22Rv1 (cell line): ENCODE data around the gene ADORA1.

Source experiments
- CTCF ChIP-seq: fragments of 450-650 bp; IDR thresholded peaks from 2 replicates; pipeline ENCODE4 v1.5.1; 2017; ENCODE audit warnings: mild to moderate bottlenecking
- ZFX ChIP-seq: fragments of 450-650 bp; IDR thresholded peaks from 2 replicates; pipeline ENCODE4 v1.6.1; 2017; ENCODE audit warnings: antibody characterized with exemption, borderline replicate concordance

GRCh38 chr1:203184467-203184866 lies 56.9 kb downstream of the ADORA1 start:
- TF ChIP-seq CTCF: no peak
- TF ChIP-seq ZFX: no peak
